Mucosa of descending colon (tissue), 3 donors: ENCODE results near the gene TIAM2. TPM values are rescaled to one million over a fixed set of nuclear protein-coding genes. Genes with fewer than 3 reads are reported as not detected.

Source experiments
- ATAC-seq: fragments of 200-7000 bp; cut with Tn5 transposase; one replicate; pipeline ENCODE4 v1.9.1; 2020; ENCODE audit warnings: mild to moderate bottlenecking, moderate library complexity
- DNase-seq, 3 donors: peaks; one replicate each; pipeline ENCODE4 v3.0.0-alpha.2; 2020
- H3K36me3 ChIP-seq: fragments of 200-600 bp; one replicate; pipeline ENCODE4 v1.8.0; 2021; ENCODE audit warnings: low read depth, mild to moderate bottlenecking
- H3K4me1 ChIP-seq: fragments of 200-600 bp; one replicate; pipeline ENCODE4 v1.8.0; 2021; ENCODE audit warnings: low read depth, mild to moderate bottlenecking
- H3K4me3 ChIP-seq: fragments of 200-600 bp; one replicate; pipeline ENCODE4 v1.8.0; 2021; ENCODE audit warnings: mild to moderate bottlenecking
- H3K9me3 ChIP-seq: fragments of 200-600 bp; one replicate; pipeline ENCODE4 v1.8.0; 2021; ENCODE audit warnings: mild to moderate bottlenecking
- intact Hi-C, 2 donors: fragments of 100-400 bp; cut with DNase I in 1 of 2; cut with micrococcal nuclease in 1 of 2; formaldehyde crosslinking; loops; one replicate each; pipeline versions ENCODE4 v1.11.0 to v1.11.1; 2022; cut with DNase I, micrococcal nuclease
- total RNA-seq, 3 donors: library from RNA; stranded (reverse); fragmentation: NEBNext Ultra II Directional in 2 of 3; extraction: Animal tissue kit (Norgen Biotek cat#: 25700) in 2 of 3; gene quantifications; one replicate each; pipeline versions ENCODE4 v1.2.1 to v1.2.4, GENCODE V29; 2021 to 2023
- TF ChIP-seq, protein P1 (sequence below): fragments of 200-600 bp; IDR thresholded peaks from one replicate; pipeline ENCODE4 v1.8.0; 2022; ENCODE audit warnings: antibody characterized with exemption, mild to moderate bottlenecking
- donor health status: DM: no; HTN: no; CAD: no; lungs with moderate emphysema.
- donor health status: DM: no; HTN: no; CAD: no.
- donor health status: DM: no; HTN: yes; CAD: no.

TIAM2 gene
- total RNA-seq, 3 donors from 2014 or later: 4.2 to 12.2 (median 9.8) TPM

DNA sequence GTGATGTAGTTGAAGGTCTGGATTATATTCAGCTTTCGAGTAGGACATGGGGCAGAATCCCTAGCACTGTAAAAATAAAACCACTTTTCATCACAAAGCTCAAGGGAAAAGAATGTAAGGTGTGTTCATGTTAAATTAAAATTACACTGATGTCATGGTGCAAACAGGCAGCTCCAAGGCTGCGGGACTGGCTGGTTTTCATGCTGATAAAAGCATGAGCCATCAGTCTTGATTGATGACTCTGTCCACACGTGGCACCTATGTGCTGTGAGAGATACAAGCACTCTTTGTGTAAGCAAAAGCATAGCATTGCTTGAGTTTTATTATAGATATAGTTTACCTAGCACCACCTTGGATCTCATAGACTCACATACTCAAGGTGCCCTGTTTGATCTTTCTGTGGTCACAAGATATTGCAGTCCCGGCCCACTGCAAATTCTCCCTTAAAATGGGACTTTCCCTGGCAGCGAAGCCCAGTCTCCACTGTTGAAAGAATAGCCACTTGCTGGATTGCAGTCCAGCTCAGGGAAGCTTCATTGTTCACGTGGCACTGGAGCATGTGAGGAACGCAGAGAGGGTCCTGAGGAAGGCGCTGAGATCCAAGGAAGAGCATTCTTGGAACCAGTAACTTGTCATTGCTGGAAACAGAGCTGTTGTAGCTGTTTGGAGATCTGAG, 90.6 kb downstream of the TIAM2 start:
- no peaks in the 10 kb centered on the region for H3K36me3 ChIP-seq
- no peaks in the 10 kb centered on the region for H3K9me3 ChIP-seq
- TF ChIP-seq, protein P1, sequence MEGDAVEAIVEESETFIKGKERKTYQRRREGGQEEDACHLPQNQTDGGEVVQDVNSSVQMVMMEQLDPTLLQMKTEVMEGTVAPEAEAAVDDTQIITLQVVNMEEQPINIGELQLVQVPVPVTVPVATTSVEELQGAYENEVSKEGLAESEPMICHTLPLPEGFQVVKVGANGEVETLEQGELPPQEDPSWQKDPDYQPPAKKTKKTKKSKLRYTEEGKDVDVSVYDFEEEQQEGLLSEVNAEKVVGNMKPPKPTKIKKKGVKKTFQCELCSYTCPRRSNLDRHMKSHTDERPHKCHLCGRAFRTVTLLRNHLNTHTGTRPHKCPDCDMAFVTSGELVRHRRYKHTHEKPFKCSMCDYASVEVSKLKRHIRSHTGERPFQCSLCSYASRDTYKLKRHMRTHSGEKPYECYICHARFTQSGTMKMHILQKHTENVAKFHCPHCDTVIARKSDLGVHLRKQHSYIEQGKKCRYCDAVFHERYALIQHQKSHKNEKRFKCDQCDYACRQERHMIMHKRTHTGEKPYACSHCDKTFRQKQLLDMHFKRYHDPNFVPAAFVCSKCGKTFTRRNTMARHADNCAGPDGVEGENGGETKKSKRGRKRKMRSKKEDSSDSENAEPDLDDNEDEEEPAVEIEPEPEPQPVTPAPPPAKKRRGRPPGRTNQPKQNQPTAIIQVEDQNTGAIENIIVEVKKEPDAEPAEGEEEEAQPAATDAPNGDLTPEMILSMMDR: no peak
- intact Hi-C loops: no loop called here
- peak in 1 of 3 donors; percentile 12 for DNase-seq
- no peaks in the 10 kb centered on the region for H3K4me1 ChIP-seq
- peak; percentile 73 for ATAC-seq
- H3K4me3 ChIP-seq: no peak overlapping the region

DNA sequence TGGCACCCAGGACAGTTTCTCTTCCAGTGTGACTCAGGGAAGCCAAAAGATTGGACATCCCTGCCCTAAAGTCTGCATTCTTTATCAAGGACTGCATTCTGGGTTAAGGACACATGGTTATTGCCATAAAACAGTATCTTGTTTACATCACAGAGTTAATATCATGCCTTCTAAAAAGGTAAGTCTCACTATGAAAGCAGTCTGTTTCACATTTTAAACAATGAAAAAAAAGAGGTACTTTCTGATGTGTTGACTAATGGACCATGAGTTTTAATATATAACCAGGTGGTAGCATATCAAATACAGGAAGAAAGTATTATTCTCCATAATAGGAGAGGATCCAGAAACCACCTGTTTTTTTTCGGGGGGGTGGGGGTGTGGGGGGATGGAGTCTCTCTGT, 93.7 kb downstream of the TIAM2 start:
- H3K4me1 ChIP-seq: no peaks in the 10 kb centered on the region
- DNase-seq (no peak), ATAC-seq (no peak)
- no peak overlapping the region for H3K4me3 ChIP-seq
- no peaks in the 10 kb centered on the region for H3K9me3 ChIP-seq
- H3K36me3 ChIP-seq: no peaks in the 10 kb centered on the region
- TF ChIP-seq, protein P1: no peak
- intact Hi-C loops: no loop called here

DNA sequence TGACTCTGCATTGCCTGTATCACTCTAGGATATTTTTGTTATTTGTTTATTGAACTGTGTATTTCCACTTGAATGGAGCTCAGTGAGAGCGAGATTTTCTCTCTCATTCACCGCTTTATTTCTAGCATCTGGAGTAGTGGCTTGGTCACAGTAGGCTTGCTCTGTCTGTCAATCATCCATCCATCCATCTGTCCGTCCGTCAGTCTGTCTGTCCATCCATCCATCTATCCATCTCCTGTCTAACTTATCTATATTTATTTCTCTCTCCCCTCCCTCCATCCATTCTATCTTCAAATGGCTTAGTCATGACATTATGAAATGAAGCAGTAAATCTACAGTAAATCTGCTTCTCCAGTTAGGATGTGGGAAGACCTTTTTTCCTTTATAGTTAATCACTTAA, 94.6 kb downstream of the TIAM2 start:
- intact Hi-C loops: no loop called here
- Histone ChIP-seq H3K36me3 (no peaks in the 10 kb centered on the region), H3K4me3 (no peak overlapping the region), H3K4me1 (no peaks in the 10 kb centered on the region), H3K9me3 (no peaks in the 10 kb centered on the region)
- DNase-seq (no peak), ATAC-seq (no peak)
- TF ChIP-seq, protein P1: no peak

DNA sequence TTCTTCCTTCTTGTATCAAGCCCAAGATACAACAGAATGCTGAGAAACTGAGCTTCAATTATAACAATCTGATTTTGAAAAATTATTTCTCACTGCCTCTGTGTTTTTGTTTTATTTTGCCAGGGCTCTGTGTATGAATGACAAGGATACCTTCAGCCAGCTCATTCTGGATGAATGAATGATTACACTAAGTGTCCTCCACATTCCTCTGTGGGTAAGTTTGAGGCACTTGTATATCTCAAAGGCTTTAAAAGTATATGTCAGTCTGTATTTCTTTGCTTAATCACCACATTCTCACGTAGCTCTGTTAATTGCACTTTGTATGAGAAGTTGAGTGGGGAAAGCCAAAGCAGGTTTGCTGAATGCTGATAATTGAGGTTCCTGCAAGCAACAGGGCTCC, 95.1 kb downstream of the TIAM2 start:
- ATAC-seq: no peak
- Histone ChIP-seq H3K4me1 (no peaks in the 10 kb centered on the region), H3K4me3 (no peak overlapping the region), H3K9me3 (no peaks in the 10 kb centered on the region), H3K36me3 (no peaks in the 10 kb centered on the region)
- intact Hi-C loops: no loop called here
- DNase-seq: no peak
- TF ChIP-seq, protein P1: no peak

DNA sequence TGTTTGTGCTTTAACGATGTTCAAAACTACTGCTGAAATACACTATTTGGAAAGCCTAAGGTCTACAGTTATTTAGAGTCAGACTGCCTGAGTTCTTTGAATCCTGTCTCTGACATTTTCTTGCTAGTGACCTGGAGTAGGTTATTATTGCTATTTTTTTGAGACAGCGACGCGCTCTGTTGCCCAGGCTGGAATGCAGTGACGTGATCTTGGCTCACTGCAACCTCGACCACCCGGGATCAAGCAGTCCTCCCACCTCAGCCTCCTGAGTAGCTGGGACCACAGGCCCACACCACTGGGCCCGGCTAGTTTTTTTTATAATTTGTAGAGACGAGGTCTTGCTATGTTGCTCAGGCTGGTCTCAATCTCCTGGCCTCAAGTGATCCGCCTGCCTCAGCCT, 96.6 kb downstream of the TIAM2 start:
- H3K4me1 ChIP-seq: no peaks in the 10 kb centered on the region
- ATAC-seq: no peak
- intact Hi-C loops: no loop called here
- H3K36me3 ChIP-seq: no peaks in the 10 kb centered on the region
- no peak for DNase-seq
- H3K4me3 ChIP-seq: no peak overlapping the region
- TF ChIP-seq, protein P1: no peak
- no peaks in the 10 kb centered on the region for H3K9me3 ChIP-seq

DNA sequence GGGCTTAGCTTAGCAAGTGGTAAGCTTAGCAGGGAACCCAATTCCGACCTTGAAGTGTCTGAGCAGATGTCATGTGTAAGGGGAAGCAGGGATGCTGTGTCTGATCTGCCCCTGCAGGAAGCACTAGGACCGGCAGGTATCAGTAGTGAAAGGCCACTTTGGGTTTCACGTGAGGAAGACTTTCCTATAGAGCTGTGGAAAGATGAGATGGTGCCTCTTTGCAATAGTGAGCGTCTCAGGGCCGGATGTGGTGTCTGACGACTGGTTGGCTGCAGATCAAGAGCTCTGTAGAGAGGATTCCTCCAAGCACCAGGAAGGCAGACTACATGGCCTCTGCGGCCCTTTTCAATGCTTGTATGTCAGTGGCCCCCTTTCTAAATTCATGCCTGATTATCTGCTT, 98.3 kb downstream of the TIAM2 start:
- H3K9me3 ChIP-seq: no peaks in the 10 kb centered on the region
- intact Hi-C loops: no loop called here
- no peaks in the 10 kb centered on the region for H3K36me3 ChIP-seq
- H3K4me1 ChIP-seq: no peaks in the 10 kb centered on the region
- peak in 1 of 3 donors; percentile 4 for DNase-seq
- no peak overlapping the region for H3K4me3 ChIP-seq
- ATAC-seq: peak; percentile 42
- TF ChIP-seq, protein P1: no peak
